A549 (cell line): ENCODE measurements around the gene GRIK1. TPM values are rescaled to one million over a fixed set of nuclear protein-coding genes. Genes with fewer than 3 reads are reported as not detected.

ENCODE experiments used
- ATAC-seq, 2 experiments: fragments of 200-7000 bp in 1 of 2; fragments of >200 bp in 1 of 2; cut with Nextera tagmentation in 1 of 2; cut with Tn5 transposase in 1 of 2; 3 replicates each; pipeline versions ENCODE4 v1.8.0 to v1.9.1; 2018 to 2020; ENCODE audit warnings: mild to moderate bottlenecking in 1 of 2, moderate library complexity in 1 of 2
- CTCF ChIA-PET: fragments of 300-600 bp; sonication (Branson Sonifier 250); formaldehyde crosslinking; extraction: SDS; loops from one replicate; lab custom pipeline; 2021; ENCODE audit warnings: antibody characterized with exemption, inconsistent platforms; lab: Yijun Ruan, JAX
- POLR2A ChIA-PET: fragments of 350-600 bp; formaldehyde crosslinking; extraction: SDS; loops from one replicate; lab custom pipeline; 2021; ENCODE audit warnings: antibody characterized with exemption, inconsistent platforms; lab: Yijun Ruan, JAX
- DNase-seq, 2 experiments: peaks; one replicate each; pipeline versions ENCODE4 v3.0.0 to v3.0.0-alpha.2; 2011 to 2016; ENCODE audit warnings: low read depth in 1 of 2, low spot score in 1 of 2
- FAIRE-seq: peaks from 2 replicates; lab custom pipeline; 2011; peaks lifted over from hg19 to GRCh38; lab: Jason Lieb, UNC
- H3K27ac ChIP-seq, 2 experiments: fragments of >200 bp; sonication (Bioruptor Twin); formaldehyde crosslinking; 3 replicates each; pipeline ENCODE4 v1.5.1; 2016 to 2017
- H3K4me1 ChIP-seq: fragments of >200 bp; sonication (Bioruptor Twin); formaldehyde crosslinking; 3 replicates; pipeline ENCODE4 v1.6.1; 2016
- H3K4me2 ChIP-seq: fragments of >200 bp; sonication (Bioruptor Twin); formaldehyde crosslinking; 3 replicates; pipeline ENCODE4 v1.6.1; 2016
- H3K4me3 ChIP-seq: fragments of >200 bp; sonication (Bioruptor Twin); formaldehyde crosslinking; 3 replicates; pipeline ENCODE4 v1.5.1; 2016
- H3K9me3 ChIP-seq: fragments of >200 bp; sonication (Bioruptor Twin); formaldehyde crosslinking; 3 replicates; pipeline ENCODE4 v1.6.1; 2016
- CBX2 ChIP-seq: fragments of 200-600 bp; sonication (generic); IDR thresholded peaks from 2 replicates; pipeline ENCODE4 v1.6.1; 2016; ENCODE audit warnings: low read depth, mild to moderate bottlenecking, borderline replicate concordance
- CBX8 ChIP-seq: fragments of 200-600 bp; sonication (generic); IDR thresholded peaks from 2 replicates; pipeline ENCODE4 v1.6.1; 2016
- EHF ChIP-seq: fragments of 250-450 bp; sonication (Bioruptor Pico); IDR thresholded peaks from 2 replicates; pipeline ENCODE4 v1.5.0; 2020; ENCODE audit warnings: mild to moderate bottlenecking
- EP300 ChIP-seq, 2 experiments: fragments of >200 bp; sonication (Bioruptor Twin); formaldehyde crosslinking; IDR thresholded peaks; 2 replicates in 1 of 2; 3 replicates in 1 of 2; pipeline ENCODE4 v1.6.1; 2016 to 2017
- ESRRA ChIP-seq: fragments of 150-350 bp; IDR thresholded peaks from 2 replicates; pipeline ENCODE4 v1.6.1; 2014; ENCODE audit warnings: mild to moderate bottlenecking, low read length, borderline replicate concordance
- FOSL2 ChIP-seq, 2 experiments: fragments of 450-650 bp in 1 of 2; fragments of >200 bp in 1 of 2; sonication (Bioruptor Twin) in 1 of 2; formaldehyde crosslinking; IDR thresholded peaks; 2 replicates each; pipeline versions ENCODE4 v1.5.0 to v1.6.1; 2016 to 2020; ENCODE audit warnings: mild to moderate bottlenecking in 1 of 2, moderate library complexity in 1 of 2
- FOXS1 ChIP-seq: fragments of 250-450 bp; sonication (Bioruptor Pico); IDR thresholded peaks from 2 replicates; pipeline ENCODE4 v1.5.0; 2020; ENCODE audit warnings: mild to moderate bottlenecking, moderate library complexity
- HDAC2 ChIP-seq: fragments of 200-600 bp; sonication (generic); IDR thresholded peaks from 2 replicates; pipeline ENCODE4 v1.6.1; 2016
- HOXB13 ChIP-seq: fragments of 250-450 bp; sonication (Bioruptor Pico); IDR thresholded peaks from 2 replicates; pipeline ENCODE4 v1.5.0; 2020; ENCODE audit warnings: low read depth, mild to moderate bottlenecking, moderate library complexity
- HOXB5 ChIP-seq: fragments of 250-450 bp; sonication (Bioruptor Pico); IDR thresholded peaks from 2 replicates; pipeline ENCODE4 v1.5.0; 2020; ENCODE audit warnings: mild to moderate bottlenecking, moderate library complexity
- MAZ ChIP-seq: fragments of 150-350 bp; IDR thresholded peaks from 2 replicates; pipeline ENCODE4 v1.6.1; 2014; ENCODE audit warnings: antibody characterized with exemption, low read depth, low read length, borderline replicate concordance
- NR3C1 ChIP-seq: fragments of >200 bp; sonication (Bioruptor Twin); formaldehyde crosslinking; IDR thresholded peaks from 3 replicates; pipeline ENCODE4 v1.6.1; 2017
- PHF8 ChIP-seq: fragments of 200-600 bp; sonication (generic); IDR thresholded peaks from 2 replicates; pipeline ENCODE4 v1.6.1; 2016; ENCODE audit warnings: low read depth, mild to moderate bottlenecking, antibody characterized with exemption, moderate library complexity, borderline replicate concordance
- POLR2A ChIP-seq: IDR thresholded peaks from 2 replicates; pipeline ENCODE4 v1.6.1; 2012; ENCODE audit warnings: mild to moderate bottlenecking, low read length
- POLR2AphosphoS2 ChIP-seq: conservative IDR thresholded peaks from 2 replicates; pipeline ENCODE4 v1.6.1; 2012; ENCODE audit warnings: low read length, improper control_type of control experiment, inconsistent platforms
- RCOR1 ChIP-seq: fragments of 150-350 bp; IDR thresholded peaks from 2 replicates; pipeline ENCODE4 v1.6.1; 2014; ENCODE audit warnings: antibody characterized with exemption, low read length, low read depth
- RFX5 ChIP-seq: fragments of 450-650 bp; IDR thresholded peaks from 2 replicates; pipeline ENCODE4 v1.7.1; 2014; ENCODE audit warnings: antibody characterized with exemption, mild to moderate bottlenecking, moderate library complexity
- RNF2 ChIP-seq: fragments of 200-600 bp; sonication (generic); IDR thresholded peaks from 2 replicates; pipeline ENCODE4 v1.6.1; 2016; ENCODE audit warnings: low read depth, mild to moderate bottlenecking, antibody characterized with exemption, moderate library complexity, borderline replicate concordance
- SMC3 ChIP-seq: fragments of >200 bp; sonication (Bioruptor Twin); formaldehyde crosslinking; IDR thresholded peaks from 3 replicates; pipeline ENCODE4 v1.6.1; 2018; ENCODE audit warnings: inconsistent platforms
- SREBF2 ChIP-seq: fragments of 450-650 bp; IDR thresholded peaks from 2 replicates; pipeline ENCODE4 v1.6.1; 2014; ENCODE audit warnings: mild to moderate bottlenecking, moderate library complexity
- TP53 ChIP-seq: fragments of 250-450 bp; sonication (Bioruptor Pico); IDR thresholded peaks from 2 replicates; pipeline ENCODE4 v1.5.0; 2021; ENCODE audit warnings: mild to moderate bottlenecking, moderate library complexity
- ZC3H11A ChIP-seq: fragments of 450-650 bp; IDR thresholded peaks from 2 replicates; pipeline ENCODE4 v1.6.1; 2014; ENCODE audit warnings: antibody characterized with exemption, mild to moderate bottlenecking
- ZFP36 ChIP-seq: fragments of 450-650 bp; IDR thresholded peaks from 2 replicates; pipeline ENCODE4 v1.6.1; 2014; ENCODE audit warnings: borderline replicate concordance; ENCODE audit not compliant: partially characterized antibody
- ZNF302 ChIP-seq: fragments of 250-450 bp; sonication (Bioruptor Pico); IDR thresholded peaks from 2 replicates; pipeline ENCODE4 v1.9.0; 2021; ENCODE audit warnings: inconsistent platforms, mild to moderate bottlenecking, moderate library complexity
- ZSCAN20 ChIP-seq: fragments of 250-450 bp; sonication (Bioruptor Pico); IDR thresholded peaks from 2 replicates; pipeline ENCODE4 v1.8.0; 2022; ENCODE audit warnings: mild to moderate bottlenecking, moderate library complexity
- WGBS: methylation state at CpG from one replicate; pipeline ENCODE4 v1.1.6; 2017; ENCODE audit errors: missing lambda C conversion rate; 5-methylcytosine and 5-hydroxymethylcytosine counted together
- polyA plus RNA-seq, 4 experiments: library from polyadenylated mRNA; depleted of rRNA in 3 of 4; stranded (reverse); fragments of >200 nt; fragmentation: RNase III in 1 of 4; extraction: RNeasy Plus Mini Kit Qiagen cat#74134 plus additional on column Dnase treatment in 1 of 4; gene quantifications; 2 replicates in 3 of 4; 3 replicates in 1 of 4; pipeline ENCODE4 v1.2.3, GENCODE V29; 2011 to 2017
- TF ChIP-seq, protein P1 (sequence below): IDR thresholded peaks from 2 replicates; pipeline ENCODE4 v1.6.1; 2012; ENCODE audit warnings: low read depth, borderline replicate concordance
- TF ChIP-seq, protein P2 (sequence below): fragments of 150-350 bp; IDR thresholded peaks from 2 replicates; pipeline ENCODE4 v1.6.1; 2014; ENCODE audit warnings: low read depth, mild to moderate bottlenecking, low read length
- TF ChIP-seq, protein P3 (sequence below): fragments of >200 bp; sonication (Bioruptor Twin); formaldehyde crosslinking; IDR thresholded peaks from 3 replicates; pipeline ENCODE4 v1.5.1; 2016
- TF ChIP-seq, protein P4 (sequence below): fragments of >200 bp; sonication (Bioruptor Twin); formaldehyde crosslinking; IDR thresholded peaks from 3 replicates; pipeline ENCODE4 v1.6.1; 2016
- TF ChIP-seq, protein P5 (sequence below): fragments of 250-450 bp; sonication (Bioruptor Pico); IDR thresholded peaks from 2 replicates; pipeline ENCODE4 v1.5.0; 2021; ENCODE audit warnings: mild to moderate bottlenecking, moderate library complexity, borderline replicate concordance
- TF ChIP-seq, protein P6 (sequence below): IDR thresholded peaks from 2 replicates; pipeline ENCODE4 v1.6.1; 2012

Gene GRIK1
- polyA plus RNA-seq, 2 of the 4 experiments (the other 2 are of a cell fraction) = not detected

DNA sequence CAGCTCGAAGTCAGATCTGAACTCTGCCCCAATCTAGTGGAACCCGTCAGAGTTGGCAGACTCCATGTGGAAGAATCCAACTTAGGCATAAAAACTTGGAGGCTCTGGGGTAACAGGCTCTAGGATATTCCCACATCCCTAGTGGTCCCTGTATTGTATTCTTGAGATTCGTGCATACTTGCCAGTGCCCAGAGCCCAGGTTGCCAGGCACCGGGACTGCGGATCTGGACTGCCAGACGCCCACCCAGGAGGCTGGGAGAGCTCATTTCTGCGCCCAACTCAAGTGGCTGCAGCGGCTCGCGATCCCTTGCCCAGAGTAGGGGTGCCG is 1.1 kb downstream of the GRIK1 start (continued):
- TF ChIP-seq ZNF302 = no peak
- TF ChIP-seq, protein P1, sequence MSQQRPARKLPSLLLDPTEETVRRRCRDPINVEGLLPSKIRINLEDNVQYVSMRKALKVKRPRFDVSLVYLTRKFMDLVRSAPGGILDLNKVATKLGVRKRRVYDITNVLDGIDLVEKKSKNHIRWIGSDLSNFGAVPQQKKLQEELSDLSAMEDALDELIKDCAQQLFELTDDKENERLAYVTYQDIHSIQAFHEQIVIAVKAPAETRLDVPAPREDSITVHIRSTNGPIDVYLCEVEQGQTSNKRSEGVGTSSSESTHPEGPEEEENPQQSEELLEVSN = no peak

DNA sequence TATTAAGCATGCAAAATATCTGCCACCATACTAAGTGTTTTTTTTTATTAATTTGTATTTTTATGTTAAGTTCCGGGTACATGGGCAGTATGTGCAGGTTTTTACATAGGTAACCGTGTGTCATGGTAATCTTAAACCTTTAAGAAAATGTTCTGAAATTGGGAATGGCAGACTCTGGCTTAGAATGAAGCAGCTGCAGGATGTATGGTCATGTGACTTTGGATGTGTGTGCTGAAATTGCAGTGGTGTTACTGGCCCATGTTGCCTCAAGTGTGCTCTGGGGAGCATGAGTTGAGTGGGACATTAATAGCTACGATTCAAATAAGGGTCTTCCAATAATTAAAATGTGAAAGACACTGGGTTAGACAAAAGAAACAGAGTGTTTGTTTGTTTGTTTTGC is 6.7 kb downstream of the GRIK1 start:
- Histone ChIP-seq H3K4me2 (no peak overlapping the region), H3K4me3 (no peak overlapping the region), H3K9me3 (no peaks in the 10 kb centered on the region), H3K27ac (no peak overlapping the region)
- DNase-seq = no peak
- no peak for ATAC-seq
- WGBS = 4% methylated on average over 3 of the region's 3 CpGs
- CTCF ChIA-PET = no interaction called here
- no peak for TF ChIP-seq RFX5
- no peak for TF ChIP-seq FOSL2 (IDR thresholded peaks at IDR 0.05)
- TF ChIP-seq FOSL2 (CRISPR knock-in tag; IDR thresholded peaks at IDR 0.05) = no peak
- no peak for TF ChIP-seq ESRRA
- TF ChIP-seq EHF (CRISPR knock-in tag) = no peak
- no peak for TF ChIP-seq PHF8
- TF ChIP-seq ZC3H11A = no peak
- no peak for TF ChIP-seq HOXB5 (CRISPR knock-in tag)
- TF ChIP-seq, protein P2, sequence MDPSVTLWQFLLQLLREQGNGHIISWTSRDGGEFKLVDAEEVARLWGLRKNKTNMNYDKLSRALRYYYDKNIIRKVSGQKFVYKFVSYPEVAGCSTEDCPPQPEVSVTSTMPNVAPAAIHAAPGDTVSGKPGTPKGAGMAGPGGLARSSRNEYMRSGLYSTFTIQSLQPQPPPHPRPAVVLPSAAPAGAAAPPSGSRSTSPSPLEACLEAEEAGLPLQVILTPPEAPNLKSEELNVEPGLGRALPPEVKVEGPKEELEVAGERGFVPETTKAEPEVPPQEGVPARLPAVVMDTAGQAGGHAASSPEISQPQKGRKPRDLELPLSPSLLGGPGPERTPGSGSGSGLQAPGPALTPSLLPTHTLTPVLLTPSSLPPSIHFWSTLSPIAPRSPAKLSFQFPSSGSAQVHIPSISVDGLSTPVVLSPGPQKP = no peak
- TF ChIP-seq, protein P3, sequence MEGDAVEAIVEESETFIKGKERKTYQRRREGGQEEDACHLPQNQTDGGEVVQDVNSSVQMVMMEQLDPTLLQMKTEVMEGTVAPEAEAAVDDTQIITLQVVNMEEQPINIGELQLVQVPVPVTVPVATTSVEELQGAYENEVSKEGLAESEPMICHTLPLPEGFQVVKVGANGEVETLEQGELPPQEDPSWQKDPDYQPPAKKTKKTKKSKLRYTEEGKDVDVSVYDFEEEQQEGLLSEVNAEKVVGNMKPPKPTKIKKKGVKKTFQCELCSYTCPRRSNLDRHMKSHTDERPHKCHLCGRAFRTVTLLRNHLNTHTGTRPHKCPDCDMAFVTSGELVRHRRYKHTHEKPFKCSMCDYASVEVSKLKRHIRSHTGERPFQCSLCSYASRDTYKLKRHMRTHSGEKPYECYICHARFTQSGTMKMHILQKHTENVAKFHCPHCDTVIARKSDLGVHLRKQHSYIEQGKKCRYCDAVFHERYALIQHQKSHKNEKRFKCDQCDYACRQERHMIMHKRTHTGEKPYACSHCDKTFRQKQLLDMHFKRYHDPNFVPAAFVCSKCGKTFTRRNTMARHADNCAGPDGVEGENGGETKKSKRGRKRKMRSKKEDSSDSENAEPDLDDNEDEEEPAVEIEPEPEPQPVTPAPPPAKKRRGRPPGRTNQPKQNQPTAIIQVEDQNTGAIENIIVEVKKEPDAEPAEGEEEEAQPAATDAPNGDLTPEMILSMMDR = no peak
- no peak for TF ChIP-seq RNF2
- no peak for TF ChIP-seq RCOR1
- no peak for TF ChIP-seq ZSCAN20 (CRISPR knock-in tag)
- no peak for TF ChIP-seq TP53 (CRISPR knock-in tag)
- TF ChIP-seq, all 56 proteins: peak for 0
- no peak for FAIRE-seq
- H3K4me1 ChIP-seq = no peaks in the 10 kb centered on the region
- POLR2A ChIA-PET = no interaction called here

DNA sequence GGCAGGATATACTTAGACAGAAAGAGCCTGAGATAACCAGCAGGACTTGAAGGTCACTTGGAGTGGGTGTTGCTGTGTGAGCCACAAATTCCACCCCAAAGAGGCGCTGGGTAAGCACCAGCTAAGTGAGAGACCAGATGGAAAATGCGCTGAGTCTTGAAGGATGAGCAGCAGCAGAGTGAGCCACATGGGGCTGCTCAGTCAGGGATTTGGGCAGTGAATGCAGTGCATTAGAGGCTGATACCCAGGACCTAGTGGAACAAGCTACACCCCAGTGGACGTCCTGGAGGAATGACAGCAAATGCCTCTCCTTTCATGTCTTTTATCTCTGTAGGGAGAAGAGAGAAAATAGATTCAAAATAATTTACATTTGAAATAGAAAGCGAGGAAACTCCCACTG is 11.3 kb downstream of the GRIK1 start:
- DNase-seq = no peak
- CTCF ChIA-PET = no interaction called here
- Histone ChIP-seq H3K4me3 (no peak overlapping the region), H3K4me2 (no peak overlapping the region), H3K4me1 (no peaks in the 10 kb centered on the region), H3K9me3 (no peaks in the 10 kb centered on the region), H3K27ac (no peak overlapping the region)
- POLR2A ChIA-PET = no interaction called here
- WGBS = 0% methylated on average over 4 of the region's 4 CpGs
- no peak for FAIRE-seq
- ATAC-seq = no peak
- TF ChIP-seq FOXS1 (CRISPR knock-in tag) (no peak), HDAC2 (no peak), NR3C1 (no peak), HOXB13 (CRISPR knock-in tag) (no peak), MAZ (no peak), SREBF2 (no peak), CBX8 (no peak), POLR2AphosphoS2 (no peak), EP300 (IDR thresholded peaks at IDR 0.05) (no peak), CBX2 (no peak), ZFP36 (no peak), POLR2A (no peak), SMC3 (no peak), HOXB5 (CRISPR knock-in tag) (no peak)
- TF ChIP-seq, protein P2 = no peak
- TF ChIP-seq, protein P4, sequence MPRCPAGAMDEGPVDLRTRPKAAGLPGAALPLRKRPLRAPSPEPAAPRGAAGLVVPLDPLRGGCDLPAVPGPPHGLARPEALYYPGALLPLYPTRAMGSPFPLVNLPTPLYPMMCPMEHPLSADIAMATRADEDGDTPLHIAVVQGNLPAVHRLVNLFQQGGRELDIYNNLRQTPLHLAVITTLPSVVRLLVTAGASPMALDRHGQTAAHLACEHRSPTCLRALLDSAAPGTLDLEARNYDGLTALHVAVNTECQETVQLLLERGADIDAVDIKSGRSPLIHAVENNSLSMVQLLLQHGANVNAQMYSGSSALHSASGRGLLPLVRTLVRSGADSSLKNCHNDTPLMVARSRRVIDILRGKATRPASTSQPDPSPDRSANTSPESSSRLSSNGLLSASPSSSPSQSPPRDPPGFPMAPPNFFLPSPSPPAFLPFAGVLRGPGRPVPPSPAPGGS = no peak
- TF ChIP-seq, protein P5, sequence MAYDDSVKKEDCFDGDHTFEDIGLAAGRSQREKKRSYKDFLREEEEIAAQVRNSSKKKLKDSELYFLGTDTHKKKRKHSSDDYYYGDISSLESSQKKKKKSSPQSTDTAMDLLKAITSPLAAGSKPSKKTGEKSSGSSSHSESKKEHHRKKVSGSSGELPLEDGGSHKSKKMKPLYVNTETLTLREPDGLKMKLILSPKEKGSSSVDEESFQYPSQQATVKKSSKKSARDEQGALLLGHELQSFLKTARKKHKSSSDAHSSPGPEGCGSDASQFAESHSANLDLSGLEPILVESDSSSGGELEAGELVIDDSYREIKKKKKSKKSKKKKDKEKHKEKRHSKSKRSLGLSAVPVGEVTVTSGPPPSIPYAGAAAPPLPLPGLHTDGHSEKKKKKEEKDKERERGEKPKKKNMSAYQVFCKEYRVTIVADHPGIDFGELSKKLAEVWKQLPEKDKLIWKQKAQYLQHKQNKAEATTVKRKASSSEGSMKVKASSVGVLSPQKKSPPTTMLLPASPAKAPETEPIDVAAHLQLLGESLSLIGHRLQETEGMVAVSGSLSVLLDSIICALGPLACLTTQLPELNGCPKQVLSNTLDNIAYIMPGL = no peak
- TF ChIP-seq, protein P6, sequence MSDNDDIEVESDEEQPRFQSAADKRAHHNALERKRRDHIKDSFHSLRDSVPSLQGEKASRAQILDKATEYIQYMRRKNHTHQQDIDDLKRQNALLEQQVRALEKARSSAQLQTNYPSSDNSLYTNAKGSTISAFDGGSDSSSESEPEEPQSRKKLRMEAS = no peak
